IPS-NIHi7 (cell line): Measurements from ENCODE around the gene ISY1.

Source experiments
- DNase-seq: peaks from one replicate; pipeline ENCODE4 v3.0.0; 2012; ENCODE audit warnings: mixed read lengths; ENCODE audit errors: extremely low spot score

Gene ISY1

DNA sequence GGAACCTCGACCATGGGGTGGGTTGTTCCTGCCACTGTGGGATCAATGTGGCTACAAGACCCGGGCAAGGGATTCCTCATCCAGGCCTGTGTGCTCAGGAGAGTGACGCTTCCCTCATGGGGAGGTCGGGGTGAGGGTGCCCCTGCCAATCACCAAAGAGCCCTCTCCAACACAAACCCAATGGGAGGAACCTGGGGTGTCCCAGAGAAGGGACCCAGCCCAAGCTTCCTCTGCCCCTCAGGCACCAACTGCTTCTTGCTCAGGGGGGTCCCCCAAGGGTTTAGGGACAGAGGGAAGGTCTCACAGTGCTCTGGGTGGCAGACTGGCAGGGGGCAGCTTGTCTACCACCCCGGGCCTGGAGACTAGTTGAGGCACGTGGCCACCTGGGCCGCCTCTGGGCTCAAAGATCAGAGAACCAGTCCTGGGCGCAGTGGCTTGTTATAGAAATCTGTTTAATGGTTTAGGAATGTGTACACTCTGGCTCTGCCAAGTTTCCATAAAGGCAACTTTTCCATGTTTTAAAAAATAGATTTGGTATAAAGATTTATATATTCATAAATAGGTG, 73.6 kb downstream of the ISY1 start:
- no peak for DNase-seq

- no peak for DNase-seq
These were observed 75.0 kb downstream of the ISY1 start for GRCh38 chr3:129085818-129086217.

DNA sequence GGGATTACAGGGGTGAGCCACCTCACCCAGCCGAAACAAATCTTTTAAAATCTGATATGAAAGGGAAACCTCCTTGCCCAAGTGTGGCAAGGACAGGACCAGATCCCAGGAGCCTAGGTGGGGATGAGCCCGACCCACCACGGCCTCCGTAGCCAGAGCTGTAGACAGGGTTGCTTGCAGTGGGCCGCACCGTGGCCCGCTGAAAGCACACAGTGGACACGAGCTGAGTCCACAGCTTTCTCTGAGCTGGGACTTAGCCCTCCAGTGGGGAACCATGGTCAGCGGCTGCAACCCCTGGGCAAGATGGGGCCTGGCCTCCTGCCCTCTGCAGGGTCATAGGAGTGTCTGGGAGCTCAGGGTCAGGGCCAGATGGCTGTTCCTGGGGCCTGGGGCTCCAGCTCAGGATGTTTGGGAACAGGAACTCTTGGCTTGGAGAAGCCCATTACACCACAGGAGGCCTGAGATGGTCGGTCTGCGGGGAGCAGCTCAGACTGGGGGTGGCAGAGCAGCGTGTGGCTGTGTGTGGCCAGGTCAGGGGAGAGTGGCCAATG, 75.6 kb downstream of the ISY1 start:
- DNase-seq: no peak

DNA sequence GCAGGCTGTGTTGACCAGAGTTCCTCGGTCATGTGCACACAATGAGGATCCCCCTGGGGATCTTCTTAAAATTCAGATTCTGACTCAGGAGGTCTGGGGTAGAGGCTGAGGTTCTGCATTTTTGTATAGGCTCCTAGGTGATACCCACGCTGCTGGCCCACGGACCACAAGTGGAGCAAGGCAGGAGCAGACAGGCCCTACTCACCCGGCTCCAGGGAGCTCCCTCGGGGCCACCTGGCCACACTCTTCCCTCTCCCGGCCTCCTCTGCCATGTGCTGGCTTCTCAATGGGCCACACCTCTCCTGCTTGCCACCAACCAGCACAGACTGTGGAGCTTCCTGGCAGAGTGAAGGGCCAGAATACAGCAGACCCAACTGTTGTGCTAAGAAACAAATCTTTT, 76.4 kb downstream of the ISY1 start:
- DNase-seq: no peak

DNA sequence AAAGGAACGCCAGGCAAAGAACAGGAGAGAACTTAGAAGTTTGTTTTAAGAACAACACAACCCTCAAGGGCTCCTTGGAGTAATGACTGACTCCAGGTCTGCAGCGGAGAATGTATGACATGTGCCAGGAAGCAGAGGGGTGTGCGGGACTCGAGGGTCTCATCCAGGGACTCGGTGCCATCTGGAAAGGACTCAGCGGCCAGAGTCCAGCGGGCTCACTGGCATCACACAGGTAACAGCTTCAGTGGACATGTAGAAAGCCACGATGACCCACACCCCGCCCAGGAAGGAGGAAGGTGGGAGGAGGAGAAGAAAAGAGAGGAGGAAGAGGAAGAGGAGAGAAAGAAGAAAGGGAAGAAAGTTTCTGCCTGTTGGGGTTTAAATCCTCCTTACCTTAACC, 78.8 kb downstream of the ISY1 start:
- DNase-seq: no peak

- no peak for DNase-seq
These were observed 79.4 kb downstream of the ISY1 start for GRCh38 chr3:129081503-129081902.

GRCh38 chr3:129078510-129078909, 82.4 kb downstream of the ISY1 start:
- no peak for DNase-seq
